ENCODE measurements around the gene GPR176. TPM values are rescaled to one million over a fixed set of nuclear protein-coding genes. Genes with fewer than 3 reads are reported as not detected.

The GPR176 gene
- total RNA-seq, 5 donors from 2014 or later (not counting 1 experiment from before 2014, with no cell fraction given), result 0.15 to 0.30 TPM; not detected in 3

GRCh38 chr15:39808909-39809308, 111.2 kb downstream of the GPR176 start:
- no peak overlapping the region for H3K27ac Mint-ChIP-seq
- H3K27me3 Mint-ChIP-seq, result peaks cover 15 to 23% of the 10 kb centered on the region in 2 donors
- Histone ChIP-seq H3K4me3 (ENCODE audit: control insufficient read depth in 1 of 2, extremely low read depth in 1 of 2, low read length in 1 of 2) (no peak overlapping the region), H3K27me3 (replicated peaks in 1 of 2; ENCODE audit: control insufficient read depth in 2 of 2, extremely low read depth in 1 of 2, insufficient read depth in 2 of 2, low read length in 1 of 2) (peaks cover 0 to 2% of the 10 kb centered on the region in 2 experiments), H3K4me1 (ENCODE audit: control insufficient read depth in 1 of 2, extremely low read depth in 1 of 2, insufficient read depth in 2 of 2, low read length in 2 of 2) (no peaks in the 10 kb centered on the region), H3K9me3 (no peaks in the 10 kb centered on the region), H3K36me3 (ENCODE audit: control insufficient read depth in 2 of 2, extremely low read depth in 1 of 2, insufficient read depth in 1 of 2, low read length in 1 of 2) (no peaks in the 10 kb centered on the region), H3K27ac (ENCODE audit: low read length) (no peak overlapping the region)
- CTCF ChIA-PET, result no interaction called here
- POLR2A ChIA-PET, result interaction anchor here in 1 of 2 donors (0.5 kb wide), 1 partner anchor 9 kb away, joined by 3 read pairs; no protein-coding TSS in a partner anchor
- no peaks in the 10 kb centered on the region for H3K4me1 Mint-ChIP-seq
- no CpG with 5 or more reads among the region's 3 CpGs for WGBS (ENCODE audit: insufficient coverage)
- H3K36me3 Mint-ChIP-seq, result no peaks in the 10 kb centered on the region
- ATAC-seq (replicated peaks in 1 of 4) (no peak), DNase-seq (no peak)
- no peaks in the 10 kb centered on the region for H3K9me3 Mint-ChIP-seq
- no peak overlapping the region for H3K4me3 Mint-ChIP-seq

- ChIA-PET POLR2A (no interaction called here), CTCF (no interaction called here)
- ATAC-seq (replicated peaks in 1 of 4) (no peak), DNase-seq (no peak)
- Mint-ChIP-seq H3K27ac (no peak overlapping the region), H3K36me3 (no peaks in the 10 kb centered on the region), H3K4me1 (no peaks in the 10 kb centered on the region), H3K4me3 (no peak overlapping the region), H3K27me3 (peaks cover 21 to 23% of the 10 kb centered on the region in 2 donors), H3K9me3 (no peaks in the 10 kb centered on the region)
- Histone ChIP-seq H3K4me1 (ENCODE audit: control insufficient read depth in 1 of 2, extremely low read depth in 1 of 2, insufficient read depth in 2 of 2, low read length in 2 of 2) (no peaks in the 10 kb centered on the region), H3K36me3 (ENCODE audit: control insufficient read depth in 2 of 2, extremely low read depth in 1 of 2, insufficient read depth in 1 of 2, low read length in 1 of 2) (no peaks in the 10 kb centered on the region), H3K27me3 (replicated peaks in 1 of 2; ENCODE audit: control insufficient read depth in 2 of 2, extremely low read depth in 1 of 2, insufficient read depth in 2 of 2, low read length in 1 of 2) (peaks cover 0 to 5% of the 10 kb centered on the region in 2 experiments), H3K9me3 (no peaks in the 10 kb centered on the region), H3K4me3 (ENCODE audit: control insufficient read depth in 1 of 2, extremely low read depth in 1 of 2, low read length in 1 of 2) (no peak overlapping the region), H3K27ac (ENCODE audit: low read length) (no peak overlapping the region)
- 72% methylated on average over 4 of the region's 4 CpGs for WGBS (ENCODE audit: insufficient coverage)
Observed at GRCh38 chr15:39807791-39808190, 112.3 kb downstream of the GPR176 start.

DNA sequence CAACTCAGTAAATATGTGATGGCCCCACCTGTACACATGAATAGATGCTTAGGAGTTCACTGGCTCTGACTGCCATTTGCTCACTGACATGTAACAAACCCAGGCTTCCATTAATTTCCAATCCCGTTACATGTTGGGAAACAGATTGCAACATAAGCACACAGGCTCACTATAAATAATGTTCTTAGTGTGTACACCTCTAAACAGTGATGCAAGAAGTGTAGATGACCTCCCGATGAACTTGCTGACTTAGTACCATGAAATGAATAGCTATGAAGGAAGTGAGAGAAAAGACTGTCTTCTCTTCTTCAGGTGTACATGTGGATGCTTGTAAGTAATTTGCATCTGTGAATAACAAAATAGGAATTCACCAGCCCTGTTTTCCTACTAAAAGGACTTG, 116.0 kb downstream of the GPR176 start:
- Mint-ChIP-seq H3K9me3 (no peaks in the 10 kb centered on the region), H3K36me3 (no peaks in the 10 kb centered on the region), H3K27ac (no peak overlapping the region), H3K4me1 (no peaks in the 10 kb centered on the region), H3K27me3 (peaks cover 35 to 43% of the 10 kb centered on the region in 2 donors), H3K4me3 (no peak overlapping the region)
- no peak for DNase-seq
- ATAC-seq (replicated peaks in 1 of 4), result no peak
- no peaks in the 10 kb centered on the region for H3K4me1 ChIP-seq (ENCODE audit: control insufficient read depth in 1 of 2, extremely low read depth in 1 of 2, insufficient read depth in 2 of 2, low read length in 2 of 2)
- CTCF ChIA-PET, result interaction anchor here in 1 of 2 donors (0.5 kb wide), 1 partner anchor 216 kb away, joined by 4 read pairs; no protein-coding TSS in a partner anchor
- no peak overlapping the region for H3K4me3 ChIP-seq (ENCODE audit: control insufficient read depth in 1 of 2, extremely low read depth in 1 of 2, low read length in 1 of 2)
- H3K27ac ChIP-seq (ENCODE audit: low read length), result no peak overlapping the region
- H3K27me3 ChIP-seq (replicated peaks in 1 of 2; ENCODE audit: control insufficient read depth in 2 of 2, extremely low read depth in 1 of 2, insufficient read depth in 2 of 2, low read length in 1 of 2), result peaks cover 0 to 21% of the 10 kb centered on the region in 2 experiments
- WGBS (ENCODE audit: insufficient coverage), result no CpG with 5 or more reads among the region's 2 CpGs
- no peaks in the 10 kb centered on the region for H3K36me3 ChIP-seq (ENCODE audit: control insufficient read depth in 2 of 2, extremely low read depth in 1 of 2, insufficient read depth in 1 of 2, low read length in 1 of 2)
- POLR2A ChIA-PET, result no interaction called here
- H3K9me3 ChIP-seq, result no peaks in the 10 kb centered on the region

- Histone ChIP-seq H3K27me3 (replicated peaks in 1 of 2; ENCODE audit: control insufficient read depth in 2 of 2, extremely low read depth in 1 of 2, insufficient read depth in 2 of 2, low read length in 1 of 2) (peaks cover 0 to 27% of the 10 kb centered on the region in 2 experiments), H3K36me3 (ENCODE audit: control insufficient read depth in 2 of 2, extremely low read depth in 1 of 2, insufficient read depth in 1 of 2, low read length in 1 of 2) (no peaks in the 10 kb centered on the region), H3K4me3 (ENCODE audit: control insufficient read depth in 1 of 2, extremely low read depth in 1 of 2, low read length in 1 of 2) (no peak overlapping the region), H3K4me1 (ENCODE audit: control insufficient read depth in 1 of 2, extremely low read depth in 1 of 2, insufficient read depth in 2 of 2, low read length in 2 of 2) (no peaks in the 10 kb centered on the region), H3K9me3 (no peaks in the 10 kb centered on the region), H3K27ac (ENCODE audit: low read length) (no peak overlapping the region)
- Mint-ChIP-seq H3K36me3 (no peaks in the 10 kb centered on the region), H3K27ac (no peak overlapping the region), H3K4me1 (no peaks in the 10 kb centered on the region), H3K27me3 (peaks cover 35 to 39% of the 10 kb centered on the region in 2 donors), H3K9me3 (no peaks in the 10 kb centered on the region), H3K4me3 (no peak overlapping the region)
- no CpG with 5 or more reads among the region's 4 CpGs for WGBS (ENCODE audit: insufficient coverage)
- no peak for DNase-seq
- ChIA-PET CTCF (no interaction called here), POLR2A (interaction anchor here in 1 of 2 donors (0.6 kb wide), 1 partner anchor 52 kb away, joined by 4 read pairs; no protein-coding TSS in a partner anchor)
- no peak for ATAC-seq (replicated peaks in 1 of 4)
Observed at GRCh38 chr15:39803016-39803415, 117.0 kb downstream of the GPR176 start.

GRCh38 chr15:39801641-39802309, 118.3 kb downstream of the GPR176 start:
- Histone ChIP-seq H3K36me3 (ENCODE audit: control insufficient read depth in 2 of 2, extremely low read depth in 1 of 2, insufficient read depth in 1 of 2, low read length in 1 of 2) (no peaks in the 10 kb centered on the region), H3K27ac (ENCODE audit: low read length) (no peak overlapping the region), H3K27me3 (replicated peaks in 1 of 2; ENCODE audit: control insufficient read depth in 2 of 2, extremely low read depth in 1 of 2, insufficient read depth in 2 of 2, low read length in 1 of 2) (peaks cover 0 to 31% of the 10 kb centered on the region in 2 experiments), H3K4me3 (ENCODE audit: control insufficient read depth in 1 of 2, extremely low read depth in 1 of 2, low read length in 1 of 2) (no peak overlapping the region), H3K9me3 (no peaks in the 10 kb centered on the region), H3K4me1 (ENCODE audit: control insufficient read depth in 1 of 2, extremely low read depth in 1 of 2, insufficient read depth in 2 of 2, low read length in 2 of 2) (no peaks in the 10 kb centered on the region)
- POLR2A ChIA-PET, result no interaction called here
- DNase-seq, result peak in 1 of 35 experiments; percentile 21
- Mint-ChIP-seq H3K4me3 (no peak overlapping the region), H3K27me3 (peaks cover 43 to 48% of the 10 kb centered on the region in 2 donors), H3K36me3 (no peaks in the 10 kb centered on the region), H3K27ac (no peak overlapping the region), H3K9me3 (no peaks in the 10 kb centered on the region), H3K4me1 (no peaks in the 10 kb centered on the region)
- ATAC-seq (replicated peaks in 1 of 4), result peak in 1 of 4 experiments; percentile 32
- CTCF ChIA-PET, result no interaction called here
- WGBS (ENCODE audit: insufficient coverage), result 84% methylated on average over 18 of the region's 19 CpGs

DNA sequence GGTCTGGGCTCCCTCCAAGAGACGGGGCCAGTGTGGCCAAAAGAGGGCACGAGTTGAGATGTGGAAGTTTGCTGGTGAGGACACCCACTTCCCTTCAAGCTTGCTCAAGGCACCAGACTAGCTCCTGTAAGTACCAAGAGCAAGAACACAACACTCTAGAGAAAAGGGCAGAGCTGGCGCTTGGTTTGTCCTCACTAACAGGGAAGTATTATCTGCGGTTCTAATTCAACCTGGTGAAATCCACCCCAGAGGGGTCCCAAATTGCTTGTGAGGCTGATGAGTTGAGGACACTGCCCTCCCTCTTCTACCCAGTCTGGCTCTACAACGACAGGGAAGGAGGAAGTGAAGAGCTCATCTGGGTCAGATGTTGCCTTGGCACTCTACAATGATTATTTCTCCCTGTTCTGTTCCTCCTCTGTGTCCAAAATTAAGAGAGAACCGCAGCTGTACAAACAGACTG, 120.5 kb downstream of the GPR176 start:
- WGBS (ENCODE audit: insufficient coverage), result 83% methylated on average over 1 of the region's 6 CpGs
- Histone ChIP-seq H3K27ac (ENCODE audit: low read length) (no peak overlapping the region), H3K4me3 (ENCODE audit: control insufficient read depth in 1 of 2, extremely low read depth in 1 of 2, low read length in 1 of 2) (no peak overlapping the region), H3K9me3 (no peaks in the 10 kb centered on the region), H3K36me3 (ENCODE audit: control insufficient read depth in 2 of 2, extremely low read depth in 1 of 2, insufficient read depth in 1 of 2, low read length in 1 of 2) (no peaks in the 10 kb centered on the region), H3K27me3 (replicated peaks in 1 of 2; ENCODE audit: control insufficient read depth in 2 of 2, extremely low read depth in 1 of 2, insufficient read depth in 2 of 2, low read length in 1 of 2) (peaks cover 0 to 35% of the 10 kb centered on the region in 2 experiments), H3K4me1 (ENCODE audit: control insufficient read depth in 1 of 2, extremely low read depth in 1 of 2, insufficient read depth in 2 of 2, low read length in 2 of 2) (no peaks in the 10 kb centered on the region)
- ATAC-seq (replicated peaks in 1 of 4), result no peak
- no peaks in the 10 kb centered on the region for H3K4me1 Mint-ChIP-seq
- H3K27ac Mint-ChIP-seq, result no peak overlapping the region
- H3K4me3 Mint-ChIP-seq, result no peak overlapping the region
- no peak for DNase-seq
- no peaks in the 10 kb centered on the region for H3K9me3 Mint-ChIP-seq
- POLR2A ChIA-PET, result interaction anchor here in 1 of 2 donors (0.7 kb wide), 1 partner anchor 9 kb away, joined by 3 read pairs; no protein-coding TSS in a partner anchor
- H3K36me3 Mint-ChIP-seq, result no peaks in the 10 kb centered on the region
- CTCF ChIA-PET, result interaction anchor here in 1 of 2 donors (2.2 kb wide), 1 partner anchor 75 kb away, joined by 5 read pairs; no protein-coding TSS in a partner anchor
- H3K27me3 Mint-ChIP-seq, result peaks cover 58 to 66% of the 10 kb centered on the region in 2 donors

Measured in T-cell (primary cell).